ENCODE data around the gene INO80D.

GRCh38 chr2:206108713-206109112 lies 22.7 kb upstream of the INO80D start:
- TF ChIP-seq CTCF (IDR thresholded peaks at IDR 0.05 in 2 of 3, conservative IDR thresholded peaks at IDR 0.05 in 1 of 3; ENCODE audit: borderline replicate concordance in 1 of 3, insufficient read depth in 1 of 3, low read depth in 2 of 3, low read length in 2 of 3) (no peak), POLR2A (IDR thresholded peaks at IDR 0.05; ENCODE audit: borderline replicate concordance, extremely low read depth, insufficient read depth, insufficient read length) (no peak), MAX (IDR thresholded peaks at IDR 0.05) (no peak), POLR2AphosphoS5 (IDR thresholded peaks at IDR 0.05; ENCODE audit: low read depth, low read length) (no peak), RAD21 (IDR thresholded peaks at IDR 0.05; ENCODE audit: low read depth) (no peak), ELF1 (IDR thresholded peaks at IDR 0.05; ENCODE audit: borderline replicate concordance, low read depth) (no peak), ZFX (IDR thresholded peaks at IDR 0.05) (no peak), EZH2 (IDR thresholded peaks at IDR 0.05) (no peak), JUND (IDR thresholded peaks at IDR 0.05) (no peak), YY1 (IDR thresholded peaks at IDR 0.05; ENCODE audit: extremely low read depth, insufficient replicate concordance, low read depth, low read length) (no peak), SIN3A (IDR thresholded peaks at IDR 0.05; ENCODE audit: low read depth) (no peak), EZH2phosphoT487 (IDR thresholded peaks at IDR 0.05; ENCODE audit: borderline replicate concordance) (no peak), ZNF274 (IDR thresholded peaks at IDR 0.05; ENCODE audit: low read depth, low read length) (no peak), FOSL1 (IDR thresholded peaks at IDR 0.05; ENCODE audit: low read depth) (no peak)

Measured in HCT116 (cell line).